H1 (cell line): ENCODE data around the gene ACACA. TPM values are rescaled to one million over a fixed set of nuclear protein-coding genes. Genes with fewer than 3 reads are reported as not detected.

ENCODE experiments used
- CTCF ChIA-PET: fragments of 300-600 bp; sonication (Branson Sonifier 250); formaldehyde crosslinking; loops from one replicate; lab custom pipeline; 2021; ENCODE audit not compliant: partially characterized antibody; lab: Charles Lee
- POLR2A ChIA-PET: fragments of 300-600 bp; sonication (Branson Sonifier 250); formaldehyde crosslinking; loops from one replicate; lab custom pipeline; 2021; ENCODE audit warnings: inconsistent platforms; ENCODE audit not compliant: partially characterized antibody; lab: Charles Lee
- DNase-seq, 2 experiments: peaks; one replicate each; pipeline versions ENCODE4 v3.0.0 to v3.0.0-alpha.2; 2010 to 2022; ENCODE audit warnings: low spot score in 2 of 2, low read depth in 1 of 2, mixed read lengths in 1 of 2
- FAIRE-seq: peaks from 2 replicates; lab custom pipeline; 2011; peaks lifted over from hg19 to GRCh38; lab: Jason Lieb, UNC
- H2AFZ ChIP-seq: 2 replicates; pipeline ENCODE4 v1.8.1; 2012; ENCODE audit warnings: low read length, inconsistent platforms
- H2AK5ac ChIP-seq: 2 replicates; pipeline ENCODE4 v1.6.1; 2013; ENCODE audit warnings: low read depth, low read length
- H2BK120ac ChIP-seq: replicated peaks from 2 replicates; pipeline ENCODE3; 2013; ENCODE audit warnings: low read depth, low read length, inconsistent platforms
- H2BK12ac ChIP-seq: 2 replicates; pipeline ENCODE4 v1.6.1; 2013; ENCODE audit warnings: low read depth, low read length
- H2BK15ac ChIP-seq: 2 replicates; pipeline ENCODE4 v1.6.1; 2013; ENCODE audit warnings: low read length
- H2BK20ac ChIP-seq: 2 replicates; pipeline ENCODE4 v1.6.1; 2013; ENCODE audit warnings: low read length
- H2BK5ac ChIP-seq: 2 replicates; pipeline ENCODE4 v1.6.1; 2013; ENCODE audit warnings: low read depth, low read length
- H3K14ac ChIP-seq: 2 replicates; pipeline ENCODE4 v1.6.1; 2013; ENCODE audit warnings: inconsistent platforms; ENCODE audit not compliant: insufficient read length
- H3K18ac ChIP-seq: 2 replicates; pipeline ENCODE4 v1.6.1; 2013; ENCODE audit warnings: low read length; ENCODE audit errors: extremely low read depth
- H3K23ac ChIP-seq: 2 replicates; pipeline ENCODE4 v1.6.1; 2013; ENCODE audit warnings: inconsistent platforms; ENCODE audit not compliant: insufficient read length
- H3K23me2 ChIP-seq: 2 replicates; pipeline ENCODE4 v1.6.1; 2013; ENCODE audit warnings: low read depth, low read length
- H3K27ac ChIP-seq: 2 replicates; pipeline ENCODE4 v1.6.1; 2011; ENCODE audit warnings: low read depth, low read length, inconsistent platforms
- H3K27me3 ChIP-seq, 4 experiments: replicated peaks in 1 of 4; 1 replicate in 1 of 4; 2 replicates in 3 of 4; pipeline versions ENCODE4 v1.6.1 to v1.8.1; 2011 to 2013; ENCODE audit warnings: low read length in 3 of 4, mild to moderate bottlenecking in 3 of 4, inconsistent platforms in 2 of 4, mixed read lengths in 2 of 4, moderate library complexity in 1 of 4; ENCODE audit not compliant: control insufficient read depth in 3 of 4, insufficient read depth in 3 of 4; ENCODE audit errors: extremely low read depth in 1 of 4
- H3K36me3 ChIP-seq, 4 experiments: 2 replicates each; pipeline versions ENCODE4 v1.6.1 to v1.8.1; 2011 to 2013; ENCODE audit warnings: mild to moderate bottlenecking in 4 of 4, low read length in 3 of 4, moderate library complexity in 2 of 4, control low read depth in 1 of 4, inconsistent platforms in 1 of 4; ENCODE audit not compliant: insufficient read depth in 4 of 4, control insufficient read depth in 2 of 4
- H3K4ac ChIP-seq: replicated peaks from 2 replicates; pipeline ENCODE3; 2013; ENCODE audit warnings: low read length, low read depth, mixed read lengths, inconsistent platforms; ENCODE audit not compliant: insufficient read length
- H3K4me1 ChIP-seq, 4 experiments: replicated peaks in 1 of 4; 1 replicate in 1 of 4; 2 replicates in 3 of 4; pipeline versions ENCODE4 v1.6.1 to v1.8.1; 2011 to 2013; ENCODE audit warnings: low read length in 3 of 4, inconsistent platforms in 2 of 4, mixed read lengths in 1 of 4; ENCODE audit not compliant: insufficient read depth in 4 of 4, control insufficient read depth in 3 of 4
- H3K4me2 ChIP-seq, 2 experiments: 2 replicates each; pipeline versions ENCODE4 v1.6.1 to v1.8.1; 2011 to 2013; ENCODE audit warnings: low read depth in 2 of 2, low read length in 2 of 2, control low read depth in 1 of 2, inconsistent platforms in 1 of 2, mild to moderate bottlenecking in 1 of 2; ENCODE audit not compliant: insufficient read depth in 1 of 2
- H3K4me3 ChIP-seq, 4 experiments: fragments of 200-600, 300-600 bp in 1 of 4; sonication (generic), shearing (Covaris generic), sonication (Bioruptor Twin) in 1 of 4; 2 replicates each; pipeline versions ENCODE4 v1.5.1 to v1.8.1; 2011 to 2016; ENCODE audit warnings: low read length in 4 of 4, low read depth in 3 of 4, control low read depth in 2 of 4, inconsistent platforms in 2 of 4, mild to moderate bottlenecking in 2 of 4, mixed read lengths in 1 of 4, moderate library complexity in 1 of 4; ENCODE audit not compliant: insufficient read depth in 2 of 4; ENCODE audit errors: extremely low read depth in 1 of 4
- H3K56ac ChIP-seq: replicated peaks from 2 replicates; pipeline ENCODE3; 2013; ENCODE audit warnings: low read depth, mild to moderate bottlenecking, mixed read lengths, low read length, inconsistent platforms; ENCODE audit not compliant: insufficient read length
- H3K79me1 ChIP-seq: 2 replicates; pipeline ENCODE4 v1.6.1; 2013; ENCODE audit warnings: low read depth, low read length, control low read depth
- H3K79me2 ChIP-seq, 2 experiments: 2 replicates each; pipeline versions ENCODE4 v1.6.1 to v1.8.1; 2012 to 2013; ENCODE audit warnings: low read length in 2 of 2, mild to moderate bottlenecking in 2 of 2, inconsistent platforms in 1 of 2; ENCODE audit not compliant: insufficient read depth in 2 of 2, control insufficient read depth in 1 of 2
- H3K9ac ChIP-seq, 4 experiments: replicated peaks in 1 of 4; 1 replicate in 1 of 4; 2 replicates in 3 of 4; pipeline versions ENCODE4 v1.6.1 to v1.8.1; 2011 to 2013; ENCODE audit warnings: low read depth in 3 of 4, low read length in 3 of 4, control low read depth in 2 of 4, mild to moderate bottlenecking in 2 of 4, moderate library complexity in 2 of 4, inconsistent platforms in 1 of 4; ENCODE audit errors: extremely low read depth in 1 of 4
- H3K9me3 ChIP-seq, 2 experiments: 2 replicates each; pipeline versions ENCODE4 v1.6.1 to v1.8.1; 2012 to 2013; ENCODE audit warnings: mild to moderate bottlenecking in 2 of 2, moderate library complexity in 2 of 2, control low read depth in 1 of 2, inconsistent platforms in 1 of 2, low read depth in 1 of 2, low read length in 1 of 2, mixed read lengths in 1 of 2; ENCODE audit not compliant: insufficient read depth in 2 of 2
- H4K20me1 ChIP-seq, 2 experiments: replicated peaks in 1 of 2; 2 replicates each; pipeline versions ENCODE3 to v1.8.1; 2011 to 2013; ENCODE audit warnings: inconsistent platforms in 2 of 2, low read length in 2 of 2, mild to moderate bottlenecking in 1 of 2; ENCODE audit not compliant: insufficient read depth in 2 of 2, control insufficient read depth in 1 of 2
- H4K5ac ChIP-seq: 2 replicates; pipeline ENCODE4 v1.6.1; 2013; ENCODE audit warnings: low read length, low read depth, mixed read lengths, inconsistent platforms; ENCODE audit not compliant: insufficient read length
- H4K8ac ChIP-seq: 2 replicates; pipeline ENCODE4 v1.8.0; 2013; ENCODE audit warnings: mild to moderate bottlenecking, moderate library complexity, low read length, inconsistent platforms; ENCODE audit not compliant: insufficient read depth; ENCODE audit errors: extremely low read depth
- H4K91ac ChIP-seq: replicated peaks from 2 replicates; pipeline ENCODE3; 2013; ENCODE audit warnings: low read length, mixed read lengths, inconsistent platforms; ENCODE audit not compliant: insufficient read length
- SP1 ChIP-seq: IDR thresholded peaks from 2 replicates; pipeline ENCODE4 v1.6.1; 2011; ENCODE audit warnings: low read depth, low read length
- YY1 ChIP-seq: IDR thresholded peaks from 2 replicates; pipeline ENCODE4 v1.6.1; 2011; ENCODE audit warnings: low read depth, mild to moderate bottlenecking, low read length
- WGBS, 2 experiments: shearing (Covaris generic) in 1 of 2; methylation state at CpG; one replicate each; pipeline versions ENCODE4 v1.1.6 to v1.1.7; 2013 to 2015; ENCODE audit warnings: low lambda C conversion rate in 2 of 2, mixed read lengths in 2 of 2, inconsistent platforms in 1 of 2, low coverage in 1 of 2, missing lambda C conversion rate in 1 of 2; ENCODE audit not compliant: insufficient replicate concordance in 2 of 2, insufficient coverage in 1 of 2, insufficient read length in 1 of 2; ENCODE audit errors: extremely low coverage in 1 of 2, missing lambda C conversion rate in 1 of 2; 5-methylcytosine and 5-hydroxymethylcytosine counted together
- polyA plus RNA-seq, 7 experiments: library from polyadenylated mRNA; depleted of rRNA in 3 of 7; stranded (reverse) in 5 of 7; unstranded in 2 of 7; fragments of >200 nt in 5 of 7; fragments of 200-250 nt in 2 of 7; gene quantifications; 1 replicate in 5 of 7; 2 replicates in 1 of 7; 4 replicates in 1 of 7; pipeline versions ENCODE4 v1.2.1 to v1.2.3, GENCODE V29; 2011 to 2013; ENCODE audit warnings: missing spikeins in 2 of 7, mixed read lengths in 2 of 7
- total RNA-seq: library from RNA; stranded (reverse); fragmentation: NEBNext Ultra II Directional; extraction: Animal tissue kit (Norgen Biotek cat#: 25700); gene quantifications from 2 replicates; pipeline ENCODE4 v1.2.1, GENCODE V29; 2021

The ACACA gene
- total and polyA plus RNA-seq, 2 of the 8 experiments (the other 6 are each of a cell fraction or from before 2014, with no cell fraction given): 74.0 to 160 TPM

DNA sequence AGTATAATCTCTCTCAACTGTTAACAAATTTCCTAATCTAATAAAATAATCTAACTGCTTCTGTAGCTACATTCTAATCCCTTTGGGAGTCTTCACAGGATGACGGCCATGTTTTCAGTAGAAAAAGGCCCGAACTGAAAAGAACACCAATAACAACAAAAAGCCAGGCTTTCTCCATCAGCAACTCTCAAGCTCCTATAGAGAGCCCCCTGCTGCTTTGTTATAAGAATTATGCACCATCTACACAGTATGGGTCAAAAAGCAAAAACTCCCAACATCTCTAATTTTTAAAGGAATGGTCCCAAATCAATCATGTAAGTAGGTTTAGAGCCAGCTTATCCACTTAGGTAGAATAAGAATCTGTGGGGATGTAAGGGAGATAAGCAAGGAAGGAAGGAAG is 194.5 kb downstream of the ACACA start:
- H3K9me3 ChIP-seq: no peaks in the 10 kb centered on the region
- no peak overlapping the region for H2AFZ ChIP-seq
- H2BK15ac ChIP-seq: no peak overlapping the region
- H2BK120ac ChIP-seq: no peak overlapping the region
- no peak overlapping the region for H2AK5ac ChIP-seq
- no peak overlapping the region for H4K91ac ChIP-seq
- FAIRE-seq: no peak
- H2BK20ac ChIP-seq: no peak overlapping the region
- H4K20me1 ChIP-seq: no peaks in the 10 kb centered on the region
- TF ChIP-seq SP1 (no peak), YY1 (peak; percentile 10; the same call in 1 of the 2 replicates)
- H3K23ac ChIP-seq: no peak overlapping the region
- no peak overlapping the region for H3K4me3 ChIP-seq
- no peak overlapping the region for H4K8ac ChIP-seq
- H3K4me2 ChIP-seq: no peak overlapping the region
- no peak overlapping the region for H3K56ac ChIP-seq
- H2BK12ac ChIP-seq: no peak overlapping the region
- no peaks in the 10 kb centered on the region for H3K27me3 ChIP-seq
- no peak overlapping the region for H3K4ac ChIP-seq
- H3K9ac ChIP-seq: no peak overlapping the region
- no peak for DNase-seq
- H3K14ac ChIP-seq: no peak overlapping the region
- H3K27ac ChIP-seq: no peak overlapping the region
- no peak overlapping the region for H2BK5ac ChIP-seq
- POLR2A ChIA-PET: interaction anchor here (0.5 to 0.6 kb wide), 3 partner anchors 44 to 1172 kb away, joined by 3 to 4 read pairs (median 3); no protein-coding TSS in a partner anchor
- no peak overlapping the region for H3K18ac ChIP-seq
- CTCF ChIA-PET: interaction anchor here (0.7 to 4.7 kb wide), 9 partner anchors 12 to 609 kb away, joined by 3 to 16 read pairs (median 3); no protein-coding TSS in a partner anchor
- peaks cover 0 to 12% (median 2%) of the 10 kb centered on the region in 4 experiments; a peak in 3 of 7 replicates for H3K4me1 ChIP-seq
- H3K79me2 ChIP-seq: no peaks in the 10 kb centered on the region
- no peak overlapping the region for H4K5ac ChIP-seq
- peaks cover under 1 to 27% (median 6%) of the 10 kb centered on the region in 4 experiments; a peak in 7 of 8 replicates for H3K36me3 ChIP-seq
- H3K79me1 ChIP-seq: no peaks in the 10 kb centered on the region
- no peaks in the 10 kb centered on the region for H3K23me2 ChIP-seq
- WGBS, 2 experiments: 77% methylated on average over 2 of the region's 2 CpGs; no CpG with 5 or more reads in 1 of the 2 experiments
